H1 (cell line): ENCODE results near the gene TPSG1. TPM values are rescaled to one million over a fixed set of nuclear protein-coding genes. Genes with fewer than 3 reads are reported as not detected.

Source experiments
- CTCF ChIA-PET: fragments of 300-600 bp; sonication (Branson Sonifier 250); formaldehyde crosslinking; loops from one replicate; lab custom pipeline; 2021; ENCODE audit not compliant: partially characterized antibody; lab: Charles Lee
- POLR2A ChIA-PET: fragments of 300-600 bp; sonication (Branson Sonifier 250); formaldehyde crosslinking; loops from one replicate; lab custom pipeline; 2021; ENCODE audit warnings: inconsistent platforms; ENCODE audit not compliant: partially characterized antibody; lab: Charles Lee
- DNase-seq, 2 experiments: peaks; one replicate each; pipeline versions ENCODE4 v3.0.0 to v3.0.0-alpha.2; 2010 to 2022; ENCODE audit warnings: low spot score in 2 of 2, low read depth in 1 of 2, mixed read lengths in 1 of 2
- FAIRE-seq: peaks from 2 replicates; lab custom pipeline; 2011; peaks lifted over from hg19 to GRCh38; lab: Jason Lieb, UNC
- H2AFZ ChIP-seq: 2 replicates; pipeline ENCODE4 v1.8.1; 2012; ENCODE audit warnings: low read length, inconsistent platforms
- H2AK5ac ChIP-seq: 2 replicates; pipeline ENCODE4 v1.6.1; 2013; ENCODE audit warnings: low read depth, low read length
- H2BK120ac ChIP-seq: replicated peaks from 2 replicates; pipeline ENCODE3; 2013; ENCODE audit warnings: low read depth, low read length, inconsistent platforms
- H2BK12ac ChIP-seq: 2 replicates; pipeline ENCODE4 v1.6.1; 2013; ENCODE audit warnings: low read depth, low read length
- H2BK15ac ChIP-seq: 2 replicates; pipeline ENCODE4 v1.6.1; 2013; ENCODE audit warnings: low read length
- H2BK20ac ChIP-seq: 2 replicates; pipeline ENCODE4 v1.6.1; 2013; ENCODE audit warnings: low read length
- H2BK5ac ChIP-seq: 2 replicates; pipeline ENCODE4 v1.6.1; 2013; ENCODE audit warnings: low read depth, low read length
- H3K14ac ChIP-seq: 2 replicates; pipeline ENCODE4 v1.6.1; 2013; ENCODE audit warnings: inconsistent platforms; ENCODE audit not compliant: insufficient read length
- H3K18ac ChIP-seq: 2 replicates; pipeline ENCODE4 v1.6.1; 2013; ENCODE audit warnings: low read length; ENCODE audit errors: extremely low read depth
- H3K23ac ChIP-seq: 2 replicates; pipeline ENCODE4 v1.6.1; 2013; ENCODE audit warnings: inconsistent platforms; ENCODE audit not compliant: insufficient read length
- H3K23me2 ChIP-seq: 2 replicates; pipeline ENCODE4 v1.6.1; 2013; ENCODE audit warnings: low read depth, low read length
- H3K27ac ChIP-seq: 2 replicates; pipeline ENCODE4 v1.6.1; 2011; ENCODE audit warnings: low read depth, low read length, inconsistent platforms
- H3K27me3 ChIP-seq, 4 experiments: replicated peaks in 1 of 4; 1 replicate in 1 of 4; 2 replicates in 3 of 4; pipeline versions ENCODE4 v1.6.1 to v1.8.1; 2011 to 2013; ENCODE audit warnings: low read length in 3 of 4, mild to moderate bottlenecking in 3 of 4, inconsistent platforms in 2 of 4, mixed read lengths in 2 of 4, moderate library complexity in 1 of 4; ENCODE audit not compliant: control insufficient read depth in 3 of 4, insufficient read depth in 3 of 4; ENCODE audit errors: extremely low read depth in 1 of 4
- H3K36me3 ChIP-seq, 4 experiments: 2 replicates each; pipeline versions ENCODE4 v1.6.1 to v1.8.1; 2011 to 2013; ENCODE audit warnings: mild to moderate bottlenecking in 4 of 4, low read length in 3 of 4, moderate library complexity in 2 of 4, control low read depth in 1 of 4, inconsistent platforms in 1 of 4; ENCODE audit not compliant: insufficient read depth in 4 of 4, control insufficient read depth in 2 of 4
- H3K4ac ChIP-seq: replicated peaks from 2 replicates; pipeline ENCODE3; 2013; ENCODE audit warnings: low read length, low read depth, mixed read lengths, inconsistent platforms; ENCODE audit not compliant: insufficient read length
- H3K4me1 ChIP-seq, 4 experiments: replicated peaks in 1 of 4; 1 replicate in 1 of 4; 2 replicates in 3 of 4; pipeline versions ENCODE4 v1.6.1 to v1.8.1; 2011 to 2013; ENCODE audit warnings: low read length in 3 of 4, inconsistent platforms in 2 of 4, mixed read lengths in 1 of 4; ENCODE audit not compliant: insufficient read depth in 4 of 4, control insufficient read depth in 3 of 4
- H3K4me2 ChIP-seq, 2 experiments: 2 replicates each; pipeline versions ENCODE4 v1.6.1 to v1.8.1; 2011 to 2013; ENCODE audit warnings: low read depth in 2 of 2, low read length in 2 of 2, control low read depth in 1 of 2, inconsistent platforms in 1 of 2, mild to moderate bottlenecking in 1 of 2; ENCODE audit not compliant: insufficient read depth in 1 of 2
- H3K4me3 ChIP-seq, 4 experiments: fragments of 200-600, 300-600 bp in 1 of 4; sonication (generic), shearing (Covaris generic), sonication (Bioruptor Twin) in 1 of 4; 2 replicates each; pipeline versions ENCODE4 v1.5.1 to v1.8.1; 2011 to 2016; ENCODE audit warnings: low read length in 4 of 4, low read depth in 3 of 4, control low read depth in 2 of 4, inconsistent platforms in 2 of 4, mild to moderate bottlenecking in 2 of 4, mixed read lengths in 1 of 4, moderate library complexity in 1 of 4; ENCODE audit not compliant: insufficient read depth in 2 of 4; ENCODE audit errors: extremely low read depth in 1 of 4
- H3K56ac ChIP-seq: replicated peaks from 2 replicates; pipeline ENCODE3; 2013; ENCODE audit warnings: low read depth, mild to moderate bottlenecking, mixed read lengths, low read length, inconsistent platforms; ENCODE audit not compliant: insufficient read length
- H3K79me1 ChIP-seq: 2 replicates; pipeline ENCODE4 v1.6.1; 2013; ENCODE audit warnings: low read depth, low read length, control low read depth
- H3K79me2 ChIP-seq, 2 experiments: 2 replicates each; pipeline versions ENCODE4 v1.6.1 to v1.8.1; 2012 to 2013; ENCODE audit warnings: low read length in 2 of 2, mild to moderate bottlenecking in 2 of 2, inconsistent platforms in 1 of 2; ENCODE audit not compliant: insufficient read depth in 2 of 2, control insufficient read depth in 1 of 2
- H3K9ac ChIP-seq, 4 experiments: replicated peaks in 1 of 4; 1 replicate in 1 of 4; 2 replicates in 3 of 4; pipeline versions ENCODE4 v1.6.1 to v1.8.1; 2011 to 2013; ENCODE audit warnings: low read depth in 3 of 4, low read length in 3 of 4, control low read depth in 2 of 4, mild to moderate bottlenecking in 2 of 4, moderate library complexity in 2 of 4, inconsistent platforms in 1 of 4; ENCODE audit errors: extremely low read depth in 1 of 4
- H3K9me3 ChIP-seq, 2 experiments: 2 replicates each; pipeline versions ENCODE4 v1.6.1 to v1.8.1; 2012 to 2013; ENCODE audit warnings: mild to moderate bottlenecking in 2 of 2, moderate library complexity in 2 of 2, control low read depth in 1 of 2, inconsistent platforms in 1 of 2, low read depth in 1 of 2, low read length in 1 of 2, mixed read lengths in 1 of 2; ENCODE audit not compliant: insufficient read depth in 2 of 2
- H4K20me1 ChIP-seq, 2 experiments: replicated peaks in 1 of 2; 2 replicates each; pipeline versions ENCODE3 to v1.8.1; 2011 to 2013; ENCODE audit warnings: inconsistent platforms in 2 of 2, low read length in 2 of 2, mild to moderate bottlenecking in 1 of 2; ENCODE audit not compliant: insufficient read depth in 2 of 2, control insufficient read depth in 1 of 2
- H4K5ac ChIP-seq: 2 replicates; pipeline ENCODE4 v1.6.1; 2013; ENCODE audit warnings: low read length, low read depth, mixed read lengths, inconsistent platforms; ENCODE audit not compliant: insufficient read length
- H4K8ac ChIP-seq: 2 replicates; pipeline ENCODE4 v1.8.0; 2013; ENCODE audit warnings: mild to moderate bottlenecking, moderate library complexity, low read length, inconsistent platforms; ENCODE audit not compliant: insufficient read depth; ENCODE audit errors: extremely low read depth
- H4K91ac ChIP-seq: replicated peaks from 2 replicates; pipeline ENCODE3; 2013; ENCODE audit warnings: low read length, mixed read lengths, inconsistent platforms; ENCODE audit not compliant: insufficient read length
- CHD2 ChIP-seq: IDR thresholded peaks from 2 replicates; pipeline ENCODE4 v1.6.1; 2012; ENCODE audit warnings: low read length, improper control_type of control experiment
- GTF2F1 ChIP-seq: IDR thresholded peaks from 2 replicates; pipeline ENCODE4 v1.6.1; 2012; ENCODE audit warnings: low read depth, low read length, improper control_type of control experiment, borderline replicate concordance
- NRF1 ChIP-seq: IDR thresholded peaks from 2 replicates; pipeline ENCODE4 v1.6.1; 2011; ENCODE audit warnings: mild to moderate bottlenecking, low read depth, low read length, improper control_type of control experiment
- SIRT6 ChIP-seq: IDR thresholded peaks from one replicate; pipeline ENCODE4 v1.7.1; 2012; ENCODE audit warnings: low read length, inconsistent platforms
- TAF1 ChIP-seq: IDR thresholded peaks from 2 replicates; pipeline ENCODE4 v1.6.1; 2011; ENCODE audit warnings: mild to moderate bottlenecking, low read depth, low read length
- TCF12 ChIP-seq: IDR thresholded peaks from 2 replicates; pipeline ENCODE4 v1.6.1; 2011; ENCODE audit warnings: low read depth, mild to moderate bottlenecking, low read length
- TEAD4 ChIP-seq: IDR thresholded peaks from 2 replicates; pipeline ENCODE4 v1.6.1; 2012; ENCODE audit warnings: low read depth, low read length, inconsistent platforms, mixed read lengths
- YY1 ChIP-seq: IDR thresholded peaks from 2 replicates; pipeline ENCODE4 v1.6.1; 2011; ENCODE audit warnings: low read depth, mild to moderate bottlenecking, low read length
- WGBS, 2 experiments: shearing (Covaris generic) in 1 of 2; methylation state at CpG; one replicate each; pipeline versions ENCODE4 v1.1.6 to v1.1.7; 2013 to 2015; ENCODE audit warnings: low lambda C conversion rate in 2 of 2, mixed read lengths in 2 of 2, inconsistent platforms in 1 of 2, low coverage in 1 of 2, missing lambda C conversion rate in 1 of 2; ENCODE audit not compliant: insufficient replicate concordance in 2 of 2, insufficient coverage in 1 of 2, insufficient read length in 1 of 2; ENCODE audit errors: extremely low coverage in 1 of 2, missing lambda C conversion rate in 1 of 2; 5-methylcytosine and 5-hydroxymethylcytosine counted together
- polyA plus RNA-seq, 7 experiments: library from polyadenylated mRNA; depleted of rRNA in 3 of 7; stranded (reverse) in 5 of 7; unstranded in 2 of 7; fragments of >200 nt in 5 of 7; fragments of 200-250 nt in 2 of 7; gene quantifications; 1 replicate in 5 of 7; 2 replicates in 1 of 7; 4 replicates in 1 of 7; pipeline versions ENCODE4 v1.2.1 to v1.2.3, GENCODE V29; 2011 to 2013; ENCODE audit warnings: missing spikeins in 2 of 7, mixed read lengths in 2 of 7
- total RNA-seq: library from RNA; stranded (reverse); fragmentation: NEBNext Ultra II Directional; extraction: Animal tissue kit (Norgen Biotek cat#: 25700); gene quantifications from 2 replicates; pipeline ENCODE4 v1.2.1, GENCODE V29; 2021

TPSG1 gene
- total and polyA plus RNA-seq, 2 of the 8 experiments (the other 6 are each of a cell fraction or from before 2014, with no cell fraction given) = not detected

DNA sequence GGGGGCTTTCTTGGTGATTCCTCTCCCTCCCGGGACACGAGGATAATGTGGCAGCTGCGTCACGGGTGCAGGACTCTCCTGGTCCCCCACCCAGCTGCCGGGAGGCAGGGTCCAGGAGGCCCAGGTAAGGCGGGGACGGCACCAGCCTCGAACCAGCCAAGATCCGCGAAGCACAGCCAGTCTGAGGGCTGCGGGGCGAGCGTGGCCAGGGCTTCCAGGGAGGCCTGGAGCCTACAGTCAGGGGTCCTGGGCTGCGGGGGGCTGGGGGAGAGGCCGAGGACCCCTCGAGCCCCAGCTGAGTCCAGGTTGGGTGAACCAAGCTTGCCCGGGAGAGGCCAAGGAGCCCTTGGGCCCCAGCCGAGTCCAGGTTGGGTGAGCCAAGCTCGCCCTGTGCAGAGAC lies 40.8 kb upstream of the TPSG1 start:
- Histone ChIP-seq H3K9me3 (peaks cover 0 to 2% of the 10 kb centered on the region in 2 experiments; a peak in 2 of 4 replicates), H2AFZ (no peak overlapping the region), H3K4me2 (no peak overlapping the region), H2AK5ac (no peak overlapping the region), H4K20me1 (peaks cover 0 to 7% of the 10 kb centered on the region in 2 experiments), H4K8ac (no peak overlapping the region), H3K36me3 (no peaks in the 10 kb centered on the region; a peak in 1 of 8 replicates), H3K23me2 (peaks cover 3% of the 10 kb centered on the region; the same call in 1 of the 2 replicates), H3K27me3 (peaks cover 0 to 7% (median 3%) of the 10 kb centered on the region in 4 experiments; a peak in 3 of 7 replicates), H4K91ac (no peak overlapping the region), H2BK5ac (no peak overlapping the region), H3K18ac (no peak overlapping the region), H2BK15ac (no peak overlapping the region), H3K79me2 (no peaks in the 10 kb centered on the region), H3K4me3 (no peak overlapping the region), H2BK12ac (no peak overlapping the region), H3K4me1 (peaks cover 0 to 2% (median 0%) of the 10 kb centered on the region in 4 experiments; a peak in 1 of 7 replicates), H3K23ac (no peak overlapping the region), H4K5ac (no peak overlapping the region), H3K9ac (no peak overlapping the region), H3K4ac (no peak overlapping the region), H3K56ac (no peak overlapping the region), H2BK120ac (no peak overlapping the region), H3K14ac (no peak overlapping the region), H3K27ac (no peak overlapping the region), H3K79me1 (no peaks in the 10 kb centered on the region; the same call in 1 of the 2 replicates), H2BK20ac (no peak overlapping the region)
- ChIA-PET POLR2A (interaction anchor here (1.0 kb wide), 1 partner anchor 10 kb away, joined by 3 read pairs; no protein-coding TSS in a partner anchor), CTCF (no interaction called here)
- FAIRE-seq (no peak), DNase-seq (no peak)
- TF ChIP-seq NRF1 (no peak), SIRT6 (no peak), TAF1 (no peak), TCF12 (no peak), YY1 (no peak), GTF2F1 (no peak), CHD2 (no peak), TEAD4 (no peak)
- WGBS, 2 experiments = 86% methylated on average over 17 of the region's 19 CpGs; no CpG with 5 or more reads in 1 of the 2 experiments
